DND-41 (cell line): Measurements from ENCODE around the gene TIMP1.

Source experiments
- CTCF ChIP-seq: IDR thresholded peaks from 2 replicates; pipeline ENCODE4 v1.5.1; 2012; ENCODE audit warnings: borderline replicate concordance, low read length, moderate library complexity, mild to moderate bottlenecking; ENCODE audit not compliant: poor library complexity, severe bottlenecking; ENCODE audit errors: extremely low read depth
- EZH2 ChIP-seq: IDR thresholded peaks from 3 replicates; pipeline ENCODE4 v1.6.1; 2012; ENCODE audit warnings: borderline replicate concordance, low read depth, mild to moderate bottlenecking, moderate library complexity, low read length, inconsistent platforms; ENCODE audit not compliant: severe bottlenecking

GRCh38 chrX:47571896-47572295 lies 10.3 kb upstream of the TIMP1 start:
- TF ChIP-seq CTCF (no peak), EZH2 (no peak)
